DMS53 treated with DMSO at 0.1 percent for 48 hours (cell line): ENCODE results near the gene ANKRD42.
A peak's percentile ranks its signal among the peaks of the same experiment; 100 is the strongest.

Experiments
- DNase-seq: peaks from one replicate; lab custom pipeline; 2025; ENCODE audit not compliant: unreplicated experiment; lab: John Stamatoyannopoulos, UW

The ANKRD42 gene

GRCh38 chr11:83285771-83286528 is 92.4 kb downstream of the ANKRD42 start, which contains the start of gene CCDC90B:
Gene CCDC90B, minus strand, starts transcription at chr11:83286367. Its CDS starts 395 bp downstream, at chr11:83285972.
- peak; percentile 100 for DNase-seq

DNA sequence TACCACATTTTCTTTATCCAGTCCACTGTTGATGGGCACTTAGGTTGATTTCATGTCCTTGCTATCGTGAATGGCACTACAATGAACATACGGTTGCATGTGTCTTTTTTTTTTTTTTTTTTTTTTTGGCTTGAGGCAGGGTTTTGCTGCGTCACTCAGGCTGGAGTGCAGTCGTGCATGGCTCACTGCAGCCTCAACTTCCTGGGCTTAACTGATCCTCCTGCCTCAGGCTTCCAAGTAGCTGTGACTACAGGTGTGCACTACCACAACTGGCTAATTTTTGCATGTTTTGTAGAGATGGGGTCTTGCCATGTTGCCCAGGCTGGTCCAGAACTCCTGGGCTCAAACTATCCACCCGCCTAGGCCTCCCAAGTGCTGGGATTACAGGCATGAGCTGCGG is 94.1 kb downstream of the ANKRD42 start:
- DNase-seq = no peak

GRCh38 chr11:83292709-83293456 is 99.4 kb downstream of the ANKRD42 start:
- peak; percentile 81 for DNase-seq

DNA sequence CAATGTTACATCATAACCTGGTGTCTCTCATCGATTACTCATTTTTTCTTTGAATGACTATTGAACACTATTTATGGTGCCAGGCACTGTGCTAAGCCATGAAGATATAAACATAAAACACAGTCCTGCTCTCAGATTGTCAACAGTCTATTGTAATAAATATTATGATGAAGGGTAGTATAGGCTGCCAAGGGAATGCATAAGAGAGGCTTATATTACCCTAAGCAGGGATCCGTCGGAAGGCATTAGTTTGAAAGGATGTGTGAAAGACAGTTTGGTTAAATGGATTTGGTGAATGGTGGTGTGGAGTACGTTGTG is 99.9 kb downstream of the ANKRD42 start:
- no peak for DNase-seq

DNA sequence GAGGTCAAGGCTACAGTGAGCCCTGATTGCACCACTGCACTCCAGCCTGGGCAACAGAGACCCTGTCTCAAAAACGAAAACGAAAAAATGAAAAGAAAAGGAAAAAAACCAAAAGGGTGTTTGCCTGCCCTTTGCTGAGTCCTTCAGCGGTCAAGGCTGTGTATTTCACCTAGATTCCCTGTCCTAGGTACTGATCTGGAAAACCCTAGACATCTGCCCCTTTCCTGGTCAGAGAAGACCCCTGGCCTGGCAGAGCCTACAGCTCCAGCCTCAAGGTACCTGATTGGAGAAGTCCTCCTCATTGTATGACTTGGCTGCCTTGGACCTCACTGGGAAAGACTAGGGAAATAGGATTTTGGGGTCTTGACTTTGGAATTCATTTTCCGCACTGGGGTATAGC is 100.7 kb downstream of the ANKRD42 start:
- DNase-seq = no peak
